GM23248 (cell line): ENCODE measurements around the gene PHACTR2. TPM values are rescaled to one million over a fixed set of nuclear protein-coding genes. Genes with fewer than 3 reads are reported as not detected.

Experiments used
- DNase-seq: peaks from one replicate; pipeline ENCODE4 v3.0.0-alpha.2; 2015
- H2AFZ ChIP-seq: fragments of 200-600 bp; sonication (generic); 2 replicates; pipeline ENCODE4 v1.6.1; 2016; ENCODE audit warnings: antibody characterized with exemption
- H3F3A ChIP-seq: fragments of 200-600 bp; sonication (generic); 2 replicates; pipeline ENCODE4 v1.6.1; 2016; ENCODE audit warnings: mild to moderate bottlenecking, antibody characterized with exemption, mixed run types; ENCODE audit not compliant: insufficient read depth
- H3K27ac ChIP-seq: fragments of 200-600 bp; sonication (generic); 2 replicates; pipeline ENCODE4 v1.5.1; 2016; ENCODE audit warnings: mild to moderate bottlenecking
- H3K27me3 ChIP-seq: fragments of 200-600 bp; sonication (generic); replicated peaks from 2 replicates; pipeline ENCODE4 v1.6.1; 2016; ENCODE audit warnings: mild to moderate bottlenecking; ENCODE audit not compliant: insufficient read depth
- H3K36me3 ChIP-seq: fragments of 200-600 bp; sonication (generic); 2 replicates; pipeline ENCODE4 v1.6.1; 2016; ENCODE audit warnings: low read depth, mild to moderate bottlenecking
- H3K4me1 ChIP-seq: fragments of 200-600 bp; sonication (generic); 2 replicates; pipeline ENCODE4 v1.6.1; 2016; ENCODE audit warnings: mild to moderate bottlenecking; ENCODE audit not compliant: insufficient read depth
- H3K4me2 ChIP-seq: fragments of 200-600 bp; sonication (generic); one replicate; pipeline ENCODE4 v1.6.1; 2016; ENCODE audit warnings: mild to moderate bottlenecking; ENCODE audit not compliant: unreplicated experiment
- H3K4me3 ChIP-seq: fragments of 200-600 bp; sonication (generic); 2 replicates; pipeline ENCODE4 v1.5.1; 2016; ENCODE audit warnings: mild to moderate bottlenecking
- H3K79me2 ChIP-seq: fragments of 200-600 bp; sonication (generic); 2 replicates; pipeline ENCODE4 v1.6.1; 2016; ENCODE audit warnings: mild to moderate bottlenecking; ENCODE audit not compliant: insufficient read depth
- H3K9ac ChIP-seq: fragments of 200-600 bp; sonication (generic); 2 replicates; pipeline ENCODE4 v1.6.1; 2016; ENCODE audit warnings: mild to moderate bottlenecking
- H3K9me2 ChIP-seq: fragments of 200-600 bp; sonication (generic); 2 replicates; pipeline ENCODE4 v1.6.1; 2016; ENCODE audit warnings: mixed run types, mild to moderate bottlenecking, moderate library complexity; ENCODE audit not compliant: insufficient read depth
- H3K9me3 ChIP-seq: fragments of 200-600 bp; sonication (generic); one replicate; pipeline ENCODE4 v1.6.1; 2017; ENCODE audit warnings: low read depth
- H4K20me1 ChIP-seq: fragments of 200-600 bp; sonication (generic); 2 replicates; pipeline ENCODE4 v1.6.0; 2016; ENCODE audit not compliant: insufficient read depth
- EZH2 ChIP-seq: fragments of 200-600 bp; sonication (generic); IDR thresholded peaks from 2 replicates; pipeline ENCODE4 v1.6.1; 2018; ENCODE audit warnings: antibody characterized with exemption, mild to moderate bottlenecking; ENCODE audit not compliant: insufficient read depth, poor library complexity, severe bottlenecking
- EZH2phosphoT487 ChIP-seq: fragments of 200-600 bp; sonication (generic); IDR thresholded peaks from 2 replicates; pipeline ENCODE4 v1.6.1; 2018; ENCODE audit warnings: antibody characterized with exemption, moderate library complexity, mild to moderate bottlenecking, low read depth; ENCODE audit not compliant: insufficient read depth
- whole genome bisulfite sequencing, 2 experiments: methylation state at CpG; one replicate each; pipeline ENCODE4 v1.1.6; 2015 to 2017; ENCODE audit warnings: low lambda C conversion rate in 2 of 2, low coverage in 1 of 2; ENCODE audit errors: missing lambda C conversion rate in 2 of 2; 5-methylcytosine and 5-hydroxymethylcytosine counted together
- in situ Hi-C: fragments of 300-500 bp; cut with MboI; formaldehyde crosslinking; loops from 2 replicates; pipeline ENCODE4 v1.15.0; 2020
- polyA plus RNA-seq: library from polyadenylated mRNA; unstranded; fragments of >200 nt; fragmentation: Nextera tagmentation; extraction: Ambion mirVana; gene quantifications from 2 replicates; pipeline ENCODE4 v1.2.1, GENCODE V29; 2016
- total RNA-seq: library from RNA; depleted of rRNA; stranded (reverse); fragments of >200 nt; shearing (Covaris generic); gene quantifications from 2 replicates; pipeline ENCODE4 v1.2.3, GENCODE V29; 2014

PHACTR2 gene
- total and polyA plus RNA-seq, 2 experiments from 2014 or later, result 39.0 to 39.4 TPM

GRCh38 chr6:143691900-143692636 is 14.3 kb downstream of the PHACTR2 start:
- no peak overlapping the region for H3K4me2 ChIP-seq
- WGBS, 2 experiments, result 80 to 83% methylated on average over 7 of the region's 7 CpGs
- peaks cover 10% of the 10 kb centered on the region for H3F3A ChIP-seq
- no peaks in the 10 kb centered on the region for H4K20me1 ChIP-seq
- no peaks in the 10 kb centered on the region for H3K9me2 ChIP-seq
- H3K27ac ChIP-seq, result no peak overlapping the region
- peaks cover 40% of the 10 kb centered on the region for H3K4me1 ChIP-seq
- H3K9ac ChIP-seq, result no peak overlapping the region
- no peaks in the 10 kb centered on the region for H3K9me3 ChIP-seq
- no peak for DNase-seq
- TF ChIP-seq EZH2phosphoT487 (no peak), EZH2 (no peak)
- H3K79me2 ChIP-seq, result peaks cover 93% of the 10 kb centered on the region
- in situ Hi-C loops, result no loop called here
- H3K4me3 ChIP-seq, result no peak overlapping the region
- H3K36me3 ChIP-seq, result no peaks in the 10 kb centered on the region
- no peaks in the 10 kb centered on the region for H3K27me3 ChIP-seq
- no peak overlapping the region for H2AFZ ChIP-seq

- no peak for DNase-seq
- Histone ChIP-seq H3K9ac (no peak overlapping the region), H2AFZ (no peak overlapping the region), H3K27me3 (no peaks in the 10 kb centered on the region), H3K4me3 (no peak overlapping the region), H3K36me3 (no peaks in the 10 kb centered on the region), H3K79me2 (peaks cover 92% of the 10 kb centered on the region), H3F3A (peaks cover 4% of the 10 kb centered on the region), H3K4me2 (no peak overlapping the region), H3K9me3 (no peaks in the 10 kb centered on the region), H3K4me1 (peaks cover 40% of the 10 kb centered on the region), H3K9me2 (no peaks in the 10 kb centered on the region), H4K20me1 (no peaks in the 10 kb centered on the region), H3K27ac (no peak overlapping the region)
- in situ Hi-C loops, result no loop called here
- TF ChIP-seq EZH2 (no peak), EZH2phosphoT487 (no peak)
- WGBS, 2 experiments, result 88 to 95% methylated on average over 3 of the region's 3 CpGs
Measured at GRCh38 chr6:143692696-143693095, 14.9 kb downstream of the PHACTR2 start.

GRCh38 chr6:143694013-143694412 is 16.2 kb downstream of the PHACTR2 start:
- peaks cover 92% of the 10 kb centered on the region for H3K79me2 ChIP-seq
- H2AFZ ChIP-seq, result no peak overlapping the region
- no peak overlapping the region for H3K4me2 ChIP-seq
- DNase-seq, result no peak
- H3K4me1 ChIP-seq, result peaks cover 41% of the 10 kb centered on the region
- 89 to 100% methylated on average over 1 to 2 of the region's 2 CpGs for WGBS, 2 experiments
- H3K9me2 ChIP-seq, result no peaks in the 10 kb centered on the region
- no peaks in the 10 kb centered on the region for H3F3A ChIP-seq
- H4K20me1 ChIP-seq, result no peaks in the 10 kb centered on the region
- TF ChIP-seq EZH2, result no peak
- TF ChIP-seq EZH2phosphoT487, result no peak
- H3K9me3 ChIP-seq, result no peaks in the 10 kb centered on the region
- no peak overlapping the region for H3K27ac ChIP-seq
- no peak overlapping the region for H3K9ac ChIP-seq
- H3K27me3 ChIP-seq, result no peaks in the 10 kb centered on the region
- H3K4me3 ChIP-seq, result no peak overlapping the region
- no peaks in the 10 kb centered on the region for H3K36me3 ChIP-seq
- in situ Hi-C loops, result no loop called here

- Histone ChIP-seq H3K4me2 (no peak overlapping the region), H3K9me3 (no peaks in the 10 kb centered on the region), H3K79me2 (peaks cover 92% of the 10 kb centered on the region), H3K9ac (no peak overlapping the region), H3K27ac (no peak overlapping the region), H3K4me1 (peaks cover 41% of the 10 kb centered on the region), H2AFZ (no peak overlapping the region), H3K27me3 (no peaks in the 10 kb centered on the region), H4K20me1 (no peaks in the 10 kb centered on the region), H3K36me3 (no peaks in the 10 kb centered on the region), H3K9me2 (no peaks in the 10 kb centered on the region), H3K4me3 (no peak overlapping the region), H3F3A (no peaks in the 10 kb centered on the region)
- no peak for TF ChIP-seq EZH2phosphoT487
- TF ChIP-seq EZH2, result no peak
- WGBS, 2 experiments, result 84 to 87% methylated on average over 7 of the region's 7 CpGs
- in situ Hi-C loops, result no loop called here
- DNase-seq, result no peak
Measured at GRCh38 chr6:143694560-143694959, 16.8 kb downstream of the PHACTR2 start.
